NCI-H2196 treated with DMSO at 0.1 percent for 48 hours (cell line): ENCODE measurements around the gene ADARB1.

Source experiments
- DNase-seq: peaks from one replicate; lab custom pipeline; 2025; ENCODE audit not compliant: unreplicated experiment; lab: John Stamatoyannopoulos, UW

Gene ADARB1

GRCh38 chr21:45163413-45164123, 89.2 kb downstream of the ADARB1 start:
- DNase-seq = no peak

- no peak for DNase-seq
These were observed 89.7 kb downstream of the ADARB1 start for GRCh38 chr21:45164124-45164511.

- no peak for DNase-seq
These were observed 90.5 kb downstream of the ADARB1 start for GRCh38 chr21:45164838-45165237.

GRCh38 chr21:45166931-45167330, 92.6 kb downstream of the ADARB1 start:
- no peak for DNase-seq

- DNase-seq = no peak
These were observed 93.4 kb downstream of the ADARB1 start for GRCh38 chr21:45167796-45168222.

GRCh38 chr21:45168522-45168921, 94.1 kb downstream of the ADARB1 start:
- no peak for DNase-seq

GRCh38 chr21:45169001-45169400, 94.6 kb downstream of the ADARB1 start:
- no peak for DNase-seq

GRCh38 chr21:45169682-45170081, 95.3 kb downstream of the ADARB1 start:
- no peak for DNase-seq

- no peak for DNase-seq
These were observed 96.6 kb downstream of the ADARB1 start for GRCh38 chr21:45170987-45171386.

GRCh38 chr21:45172420-45172819, 98.0 kb downstream of the ADARB1 start:
- DNase-seq = no peak

- no peak for DNase-seq
These were observed 101.1 kb downstream of the ADARB1 start for GRCh38 chr21:45175326-45176095.

GRCh38 chr21:45176141-45176540, 101.8 kb downstream of the ADARB1 start:
- no peak for DNase-seq

GRCh38 chr21:45177039-45177438, 102.7 kb downstream of the ADARB1 start:
- DNase-seq = no peak

- DNase-seq = no peak
These were observed 103.8 kb downstream of the ADARB1 start for GRCh38 chr21:45178070-45178608.

GRCh38 chr21:45178971-45179370, 104.6 kb downstream of the ADARB1 start:
- no peak for DNase-seq

- DNase-seq = no peak
These were observed 105.3 kb downstream of the ADARB1 start for GRCh38 chr21:45179568-45180245.

GRCh38 chr21:45180246-45180599, 105.8 kb downstream of the ADARB1 start:
- DNase-seq = no peak

- no peak for DNase-seq
These were observed 108.6 kb downstream of the ADARB1 start for GRCh38 chr21:45182958-45183357.

- no peak for DNase-seq
These were observed 109.5 kb downstream of the ADARB1 start for GRCh38 chr21:45183852-45184251.

- no peak for DNase-seq
These were observed 110.5 kb downstream of the ADARB1 start for GRCh38 chr21:45184869-45185268.

GRCh38 chr21:45186709-45187108, 112.3 kb downstream of the ADARB1 start:
- no peak for DNase-seq

GRCh38 chr21:45187646-45188045, 113.3 kb downstream of the ADARB1 start:
- DNase-seq = no peak
